AG08395 (cell line): ENCODE data around the gene ETFRF1.

Experiments used
- DNase-seq: peaks from one replicate; pipeline ENCODE4 v3.0.0; 2012; ENCODE audit warnings: mixed read lengths, low spot score

Gene ETFRF1

DNA sequence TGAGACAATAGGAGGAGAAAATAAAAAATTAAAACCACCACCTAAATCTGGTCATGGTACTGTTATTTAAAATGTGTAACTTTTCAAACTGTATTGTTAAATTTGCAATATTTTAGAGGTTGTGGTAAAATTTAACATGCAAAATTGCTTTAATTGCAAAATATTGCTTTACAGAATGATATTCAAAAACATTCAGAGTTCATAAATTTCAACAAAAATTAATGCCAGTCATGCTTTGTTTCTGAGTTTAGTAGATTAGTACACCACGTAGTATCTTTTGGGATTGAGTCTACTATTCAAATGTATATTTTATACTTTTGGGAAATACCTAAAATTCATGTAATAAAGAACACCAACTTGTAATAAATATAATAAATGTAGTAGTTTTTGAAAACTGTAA lies 18.3 kb downstream of the ETFRF1 start:
- no peak for DNase-seq

DNA sequence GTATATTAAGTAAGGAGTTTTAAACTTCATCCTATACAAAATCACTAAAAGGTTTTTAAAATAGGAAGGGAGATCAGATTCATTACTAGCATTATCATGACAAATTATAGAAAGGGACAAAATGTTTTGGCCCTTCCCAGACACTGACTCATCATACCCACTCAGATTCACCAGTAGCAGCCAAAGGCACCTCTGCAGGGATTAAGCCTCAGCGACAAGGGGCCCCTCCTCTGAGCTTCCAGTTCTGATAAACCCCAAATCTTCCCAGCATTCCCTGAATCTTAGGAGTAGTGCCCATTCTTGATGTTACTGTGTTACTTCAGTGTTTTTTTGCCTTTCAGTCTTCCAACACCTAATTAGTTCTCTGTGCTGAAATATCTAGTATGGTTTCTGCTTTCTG lies 41.2 kb downstream of the ETFRF1 start:
- DNase-seq = peak; percentile 33

DNA sequence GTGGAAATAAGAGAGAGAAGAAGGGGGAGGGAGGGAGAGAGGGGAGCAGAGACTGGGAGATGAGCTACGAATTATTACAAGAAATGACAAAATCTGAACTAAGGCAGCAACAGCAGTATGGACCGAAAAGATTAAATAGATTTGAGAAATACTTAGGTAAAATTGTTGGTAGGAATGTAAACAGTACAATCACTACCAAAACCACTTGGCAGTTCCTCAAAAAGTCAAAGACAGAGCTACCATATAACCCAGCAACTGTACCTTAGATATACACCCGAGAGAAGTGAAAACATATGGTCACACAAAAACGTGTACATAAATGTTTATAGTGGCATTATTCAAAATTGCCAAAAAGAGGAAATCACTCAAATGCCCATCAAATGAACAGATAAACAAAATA lies 41.6 kb downstream of the ETFRF1 start:
- DNase-seq = no peak

DNA sequence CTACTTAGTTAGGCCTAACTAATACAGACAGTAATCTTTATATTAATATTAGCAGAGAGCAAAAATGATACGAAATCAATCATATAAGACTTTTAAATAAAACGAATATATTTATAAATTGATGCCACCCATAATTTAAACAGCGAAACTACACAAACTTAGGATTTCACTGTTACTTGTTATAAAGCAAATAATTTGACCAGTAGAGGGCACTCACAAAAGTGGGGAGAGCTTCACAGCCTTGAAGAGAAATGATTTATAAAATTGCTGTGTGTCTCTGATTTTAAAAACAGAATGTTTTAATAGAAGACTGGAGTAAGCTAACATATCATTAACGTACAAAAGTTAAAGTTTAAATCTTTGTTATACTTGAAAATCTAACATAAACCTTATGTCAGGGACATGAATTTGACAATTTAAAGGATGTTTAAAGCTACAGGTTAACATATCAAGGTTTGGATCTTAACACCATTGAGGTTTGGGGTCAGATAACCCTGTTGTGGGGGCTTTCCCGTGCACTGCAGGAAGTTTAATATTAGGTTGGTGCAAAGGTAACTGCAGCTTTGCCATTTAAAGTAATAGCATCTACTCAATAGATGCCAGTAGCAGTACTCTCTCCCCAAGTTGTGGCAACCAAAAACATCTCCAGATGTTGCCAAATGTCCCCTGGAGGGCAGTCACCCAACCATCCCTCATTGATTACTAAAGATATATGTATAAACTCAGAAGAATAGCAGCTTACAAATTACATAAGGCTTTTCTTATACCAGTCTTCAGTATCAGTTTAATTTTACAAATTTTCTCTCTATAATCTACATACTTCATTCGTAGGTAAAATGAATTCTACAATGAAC lies 46.4 kb downstream of the ETFRF1 start:
- DNase-seq = peak; percentile 34

DNA sequence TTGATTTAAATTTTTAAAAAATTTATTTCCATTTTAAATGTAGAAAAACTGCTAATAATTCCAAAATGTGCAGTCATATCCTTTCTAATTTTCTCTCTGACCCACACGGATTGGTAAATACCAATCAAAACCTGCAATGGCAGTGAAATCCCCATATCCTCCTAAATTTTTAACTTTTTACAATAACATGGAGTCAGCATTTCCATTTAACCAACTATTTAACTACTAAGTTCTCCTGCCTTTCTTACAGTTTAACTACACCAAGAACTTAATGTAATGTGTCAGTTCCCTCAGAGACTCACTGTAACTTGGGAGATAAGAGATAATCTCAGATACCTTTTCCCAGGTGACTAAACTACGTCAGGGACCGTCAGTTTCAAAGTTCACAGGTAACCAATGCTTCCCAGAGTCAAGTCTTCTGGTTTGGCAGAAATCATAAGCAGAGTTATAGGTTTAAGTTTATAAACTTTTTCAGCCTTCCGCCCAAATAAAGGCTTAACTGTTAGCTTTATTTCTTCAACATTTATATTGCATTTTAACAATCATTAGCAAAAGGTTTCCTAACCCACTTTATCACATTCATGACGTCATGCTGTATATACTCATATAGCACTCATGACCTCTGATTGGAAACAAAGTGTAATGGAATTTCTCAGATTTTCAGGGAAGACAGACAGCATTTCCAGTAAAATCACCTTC lies 48.1 kb downstream of the ETFRF1 start:
- DNase-seq = no peak

DNA sequence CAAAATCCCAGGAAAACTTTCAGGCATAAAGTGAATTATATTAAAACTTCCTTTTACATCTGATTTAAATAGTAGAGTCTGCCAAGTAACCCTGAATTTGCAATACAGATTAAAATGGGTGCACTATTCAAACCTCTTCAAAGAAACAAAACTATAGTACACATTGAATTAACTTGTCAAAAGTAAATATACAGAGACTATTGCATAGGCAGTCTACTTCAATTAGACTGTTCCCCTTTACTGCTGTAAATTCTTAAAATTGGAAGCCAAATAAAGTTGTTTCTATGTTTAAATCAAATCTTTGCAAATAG lies 48.6 kb downstream of the ETFRF1 start:
- DNase-seq = no peak

DNA sequence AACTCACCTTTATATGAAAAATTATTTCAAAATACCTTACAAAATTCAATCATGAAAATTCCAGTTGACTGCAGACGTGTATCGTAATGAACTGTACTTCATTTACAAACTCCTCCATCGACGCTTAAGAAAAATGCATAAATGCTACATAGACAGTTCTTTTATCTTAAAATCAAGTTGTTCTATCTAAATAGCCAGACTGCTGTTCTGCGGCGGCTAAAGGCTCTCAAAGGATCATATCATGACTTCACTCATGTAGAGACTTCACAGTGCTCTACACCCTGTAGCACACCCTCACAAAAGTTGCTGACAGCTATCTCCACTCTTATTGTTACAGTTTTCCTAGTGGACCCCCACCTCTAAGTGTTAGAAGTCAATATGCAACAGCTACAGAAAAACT lies 50.5 kb downstream of the ETFRF1 start:
- no peak for DNase-seq

DNA sequence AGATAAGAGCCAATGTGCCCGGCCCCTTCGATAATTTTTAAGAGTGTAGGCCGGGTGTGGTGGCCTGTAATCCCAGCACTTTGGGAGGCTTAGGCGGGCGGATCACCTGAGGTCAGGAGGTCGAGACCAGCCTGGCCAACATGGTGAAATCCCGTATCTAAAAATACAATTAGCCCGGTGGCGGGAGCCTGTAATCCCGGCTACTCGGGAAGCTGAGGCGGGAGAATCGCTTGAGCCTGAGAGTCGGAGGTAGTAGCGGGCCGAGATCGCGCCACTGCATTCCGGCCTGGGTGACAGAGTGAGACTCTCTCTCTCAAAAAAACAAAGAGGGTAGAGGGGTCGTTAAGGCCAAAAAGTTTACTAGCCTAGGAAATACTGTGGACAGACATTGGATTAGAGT lies 53.1 kb downstream of the ETFRF1 start:
- DNase-seq = no peak

DNA sequence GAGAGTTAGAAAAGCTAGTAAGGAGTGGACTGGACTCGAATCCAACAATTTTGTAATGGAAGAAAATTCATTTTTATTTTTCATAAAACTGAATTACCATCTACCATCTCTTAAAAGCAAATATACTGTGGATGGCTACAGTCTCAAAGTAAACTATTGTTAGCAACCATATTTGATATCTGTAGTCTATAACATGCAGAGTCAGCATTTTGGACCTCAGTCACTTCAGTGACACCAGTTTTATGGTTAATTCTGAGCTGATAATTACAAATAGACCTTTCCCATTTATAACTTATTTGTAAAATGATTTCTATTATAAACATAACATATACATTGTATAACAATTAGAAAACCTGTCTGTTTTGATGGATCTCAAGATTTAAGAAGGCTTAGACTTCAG lies 53.7 kb downstream of the ETFRF1 start:
- no peak for DNase-seq

DNA sequence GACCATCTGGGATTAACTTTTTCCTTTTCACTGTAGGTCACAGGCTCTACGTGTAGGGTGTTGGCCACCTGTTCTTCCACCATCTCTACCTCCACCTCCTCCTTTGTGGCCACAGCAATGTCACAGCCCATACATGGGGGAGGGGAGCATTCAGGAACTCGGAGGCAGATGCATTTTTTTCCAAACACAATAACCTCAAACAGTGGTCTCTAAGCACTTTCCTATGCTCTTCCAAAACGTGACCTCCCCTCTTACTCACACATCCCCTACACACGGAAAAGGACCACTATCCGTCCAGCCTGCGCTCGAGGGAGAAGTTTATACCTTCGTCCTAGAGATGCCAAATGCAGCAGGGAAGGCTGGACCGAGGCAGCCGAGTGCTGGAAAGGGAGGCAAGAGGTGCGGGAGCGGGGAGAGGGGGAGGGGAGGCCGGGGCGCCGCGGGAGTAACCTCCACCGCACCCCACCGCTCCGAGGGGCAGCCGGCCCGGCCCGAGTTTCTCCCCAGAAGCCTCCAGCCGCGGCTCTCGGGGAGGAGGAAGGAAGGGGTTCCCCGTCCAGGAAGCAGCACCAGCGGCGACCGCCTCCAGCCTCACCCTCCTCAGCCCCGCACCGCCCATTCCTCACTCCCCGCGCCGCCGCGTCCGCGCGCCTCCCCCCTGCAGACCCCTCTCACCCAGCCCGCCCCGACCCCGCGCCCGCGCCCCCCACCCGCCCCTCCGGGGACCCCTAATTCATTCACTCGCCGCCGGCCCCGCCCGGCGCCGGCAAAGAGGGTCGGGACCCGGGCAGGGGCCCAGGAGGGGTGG lies 55.1 kb downstream of the ETFRF1 start:
- peak; percentile 12 for DNase-seq

DNA sequence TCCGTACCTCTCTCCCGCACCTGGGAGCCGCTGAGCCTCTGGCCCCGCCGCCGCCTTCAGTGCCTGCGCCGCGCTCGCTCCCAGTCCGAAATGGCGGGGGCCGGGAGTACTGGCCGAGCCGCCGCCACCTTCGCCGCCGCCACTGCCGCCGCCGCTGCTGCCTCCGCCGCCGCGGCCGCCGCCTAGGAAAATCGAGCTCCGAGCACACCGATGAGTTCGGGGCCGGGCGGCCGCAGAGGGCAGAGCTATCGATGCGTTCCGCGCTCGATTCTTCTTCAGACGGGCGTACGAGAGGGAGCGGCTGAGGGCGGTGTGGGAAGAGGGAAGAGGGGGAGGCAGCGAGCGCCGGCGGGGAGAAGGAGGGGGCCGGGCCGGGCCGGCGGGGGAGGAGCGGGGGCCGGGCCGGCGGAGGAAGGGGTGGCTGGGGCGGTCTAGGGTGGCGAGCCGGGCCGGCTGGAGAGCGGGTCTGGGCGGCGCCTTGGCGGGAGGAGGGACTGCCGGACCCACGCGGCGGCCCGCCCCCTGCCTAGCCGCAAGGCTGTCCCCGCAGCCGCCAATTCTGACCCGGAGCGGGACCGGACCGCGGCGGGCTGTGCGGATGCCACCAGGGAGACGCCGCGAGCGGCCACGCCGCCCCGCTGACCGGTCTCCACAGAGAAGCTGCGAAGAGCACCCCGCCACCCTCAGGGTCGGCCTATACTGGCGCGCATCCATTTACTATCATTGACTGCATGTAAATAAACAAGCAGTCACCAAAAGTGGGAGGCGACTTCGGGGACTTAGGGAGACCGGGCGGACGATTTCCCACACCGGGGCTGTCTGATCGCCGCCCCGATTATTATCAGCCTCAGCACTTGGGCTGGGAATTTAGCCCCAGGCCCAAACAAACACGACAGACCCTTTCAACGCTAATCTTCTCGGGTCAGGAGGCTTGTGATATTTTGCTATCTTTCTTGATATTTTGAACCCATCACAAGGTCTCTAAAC lies 56.0 kb downstream of the ETFRF1 start, which contains the start of gene KRAS:
Gene KRAS (minus strand): TSS at position 186 of the 987 bp plus-strand sequence.
- DNase-seq = peak; percentile 94

DNA sequence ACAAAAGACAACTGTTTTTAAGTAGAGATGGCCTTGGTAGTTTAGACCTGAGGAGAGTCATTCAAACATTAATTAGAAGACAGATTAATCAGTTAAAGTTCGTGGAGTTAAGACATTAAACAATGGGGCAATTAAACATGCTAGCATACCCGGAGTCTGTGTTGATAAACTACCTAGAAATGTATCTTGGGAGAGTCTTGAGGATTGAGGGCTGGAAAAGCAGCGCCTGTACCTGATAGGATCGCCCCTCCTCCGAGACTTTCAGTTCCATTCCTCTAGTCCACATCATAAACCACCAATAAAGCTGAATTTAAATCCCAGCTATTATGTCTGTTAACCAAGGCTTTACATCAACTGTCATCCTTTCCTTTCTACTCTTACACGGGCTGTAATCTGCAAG lies 56.7 kb downstream of the ETFRF1 start:
- no peak for DNase-seq

DNA sequence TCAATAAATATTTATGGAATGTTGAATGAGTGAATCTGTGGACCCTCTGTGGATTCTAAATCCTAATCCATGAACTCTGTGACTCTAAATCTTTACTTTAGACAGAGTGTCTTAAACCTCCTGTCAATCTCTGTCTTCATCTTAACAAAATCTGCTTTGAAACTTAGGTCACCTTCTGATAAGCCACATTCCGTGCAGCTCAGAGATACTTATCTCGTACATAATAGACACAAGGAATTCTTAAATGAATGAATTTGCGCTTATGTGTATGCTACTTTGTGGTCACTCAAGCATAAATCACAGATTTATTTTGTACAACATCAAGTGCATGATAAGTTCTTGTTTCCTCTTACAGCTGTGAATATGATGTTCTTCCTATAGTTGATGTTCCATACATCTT lies 57.9 kb downstream of the ETFRF1 start:
- DNase-seq = no peak

DNA sequence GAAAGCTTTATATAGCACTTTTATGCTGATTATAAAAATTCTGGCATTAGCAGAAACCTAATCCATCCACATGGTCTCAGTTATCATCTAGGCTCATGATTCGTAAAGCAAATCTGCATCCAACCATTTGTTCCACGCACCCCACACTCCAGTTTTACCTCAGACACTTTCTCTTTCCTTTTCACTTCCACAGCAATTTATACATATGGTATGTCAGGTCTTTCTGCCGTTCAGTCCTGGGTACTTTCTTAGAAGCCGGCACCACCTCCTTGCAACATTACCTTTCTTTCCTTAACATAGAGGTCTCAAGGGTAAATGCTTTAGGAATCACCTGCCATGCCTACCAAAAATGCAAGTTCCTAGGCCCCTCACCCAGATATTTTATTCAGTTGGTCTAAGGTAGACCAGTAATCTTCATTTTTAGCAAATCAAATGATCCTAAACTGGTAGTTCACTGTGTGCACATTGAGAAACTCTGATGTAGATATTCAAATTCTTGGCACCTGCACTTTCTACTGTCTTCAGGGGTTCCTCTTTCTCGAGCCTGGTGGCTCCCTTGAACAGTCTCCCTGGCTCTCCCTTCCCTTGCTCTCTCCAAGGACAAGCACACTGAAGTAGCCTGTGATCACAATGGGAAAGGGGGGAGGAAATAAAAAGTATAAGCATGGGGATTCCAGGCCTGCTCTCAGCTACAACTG lies 58.5 kb downstream of the ETFRF1 start:
- no peak for DNase-seq

DNA sequence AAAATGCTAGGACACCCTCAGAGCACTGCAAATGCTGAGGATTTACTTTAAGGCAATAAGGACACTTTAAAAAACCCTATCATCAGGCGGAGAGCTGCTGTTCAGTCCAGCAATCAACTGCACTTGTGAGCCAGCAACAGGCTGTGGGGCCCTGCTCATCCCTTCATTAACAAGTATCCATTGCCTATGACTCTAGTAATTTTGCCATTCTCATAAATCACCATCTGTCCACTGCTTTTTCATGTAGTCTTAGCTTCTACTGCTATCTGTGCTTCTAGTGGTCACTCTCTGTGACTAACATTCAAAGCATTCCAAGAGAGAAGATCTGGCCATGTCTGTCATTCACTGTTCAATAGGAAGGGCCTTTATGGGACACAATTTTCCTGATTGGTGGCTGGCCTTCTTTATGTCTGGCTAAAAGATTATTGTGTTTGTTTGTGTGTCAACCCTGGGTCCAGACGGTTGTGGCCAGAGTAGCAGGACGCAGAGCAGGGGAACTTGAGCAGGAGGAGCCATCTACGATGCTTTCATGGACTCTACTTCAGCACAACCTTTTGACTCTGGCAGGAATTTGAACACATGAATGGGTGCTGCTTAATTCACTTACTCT lies 59.3 kb downstream of the ETFRF1 start:
- DNase-seq = peak; percentile 4
